GM18498 (cell line): Measurements from ENCODE around the gene KLF14.
"Not testable (repeated sequence)": the region's sequence is repeated elsewhere in the genome, so short reads cannot be mapped to it uniquely, and the experiment has no call there.

Experiments used
- ATAC-seq: cut with Tn5 transposase; IDR thresholded peaks from one replicate; pipeline ENCODE4 v1.9.1; 2021; ENCODE audit warnings: mild to moderate bottlenecking, moderate library complexity; ENCODE audit not compliant: unreplicated experiment

Gene KLF14

GRCh38 chr7:130733931-130734814 is at the start of gene KLF14:
Gene KLF14 (minus strand): TSS chr7:130734207. CDS start chr7:130734033, 174 bp downstream.
- no peak for ATAC-seq

- ATAC-seq: no peak
Observed at GRCh38 chr7:130781346-130781745, 47.3 kb upstream of the KLF14 start.

DNA sequence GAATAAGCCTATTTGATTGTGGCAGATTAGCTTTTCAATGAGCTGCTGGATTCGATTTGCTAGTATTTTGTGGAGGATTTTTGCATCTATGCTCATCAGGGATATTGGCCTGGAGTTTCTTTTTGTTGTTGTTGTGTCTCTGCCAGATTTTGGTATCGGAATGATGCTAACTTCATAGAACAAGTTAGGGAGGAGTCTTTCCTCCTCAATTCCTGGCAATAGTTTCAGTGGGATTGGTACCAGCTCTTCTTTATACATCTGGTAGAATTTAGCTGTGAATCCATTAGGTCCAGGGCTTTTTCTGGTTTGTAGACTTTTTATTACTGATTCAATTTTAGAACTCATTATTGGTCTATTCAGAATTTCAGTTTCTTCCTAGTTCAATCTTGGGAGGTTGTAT is 43.4 kb upstream of the KLF14 start:
- no peak for ATAC-seq

DNA sequence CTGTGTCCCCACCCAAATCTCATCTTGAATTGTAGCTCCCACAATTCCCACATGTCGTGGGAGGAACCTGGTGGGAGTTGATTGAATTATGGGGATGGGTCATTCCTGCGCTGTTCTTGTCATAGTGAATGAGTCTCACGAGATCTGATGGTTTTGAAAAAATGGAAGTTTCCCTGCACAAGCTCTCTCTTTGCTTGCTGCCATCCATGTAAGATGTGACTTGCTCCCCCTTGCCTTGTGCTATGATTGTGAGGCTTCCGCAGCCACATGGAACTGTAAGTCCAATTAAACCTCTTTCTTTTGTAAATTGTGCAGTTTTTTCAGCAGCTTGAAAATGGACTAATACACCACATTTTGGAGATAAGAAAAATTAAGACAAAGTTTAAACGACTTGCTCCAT is 38.4 kb upstream of the KLF14 start:
- ATAC-seq: not testable (repeated sequence)

- no peak for ATAC-seq
Observed at GRCh38 chr7:130768854-130769253, 34.8 kb upstream of the KLF14 start.

GRCh38 chr7:130764569-130764968 is 30.6 kb upstream of the KLF14 start:
- ATAC-seq: not testable (repeated sequence)

DNA sequence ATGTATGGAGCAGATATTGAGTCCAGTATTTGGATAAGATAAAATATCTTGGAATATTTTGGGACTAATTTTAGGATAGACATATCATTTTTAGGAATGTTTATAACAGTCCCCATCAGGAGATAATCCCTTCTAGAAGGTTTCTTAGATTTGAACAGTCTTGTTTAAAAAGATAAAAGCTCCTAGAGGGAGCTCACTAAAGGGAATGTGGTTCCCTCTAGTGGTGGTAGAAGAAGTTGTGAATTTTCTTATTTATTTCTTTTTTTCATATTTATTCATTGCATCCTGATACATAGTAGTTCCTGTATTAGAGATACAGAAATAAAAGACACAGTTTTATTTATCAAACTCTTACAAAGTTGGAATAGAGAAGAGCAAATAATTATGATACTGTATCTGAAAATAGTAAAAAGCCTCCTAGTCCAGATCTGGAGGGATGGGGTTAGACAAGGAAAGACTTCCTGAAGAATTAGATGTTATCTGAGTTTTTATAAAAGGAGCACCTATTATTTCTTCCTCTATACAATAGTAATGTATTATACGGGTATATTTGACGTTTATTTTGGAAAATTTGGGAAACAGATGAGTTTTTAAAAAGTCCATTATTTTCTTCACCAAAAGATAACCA is 24.5 kb upstream of the KLF14 start:
- ATAC-seq: no peak

GRCh38 chr7:130756316-130756715 is 22.3 kb upstream of the KLF14 start:
- no peak for ATAC-seq

GRCh38 chr7:130752424-130752823 is 18.4 kb upstream of the KLF14 start:
- no peak for ATAC-seq

DNA sequence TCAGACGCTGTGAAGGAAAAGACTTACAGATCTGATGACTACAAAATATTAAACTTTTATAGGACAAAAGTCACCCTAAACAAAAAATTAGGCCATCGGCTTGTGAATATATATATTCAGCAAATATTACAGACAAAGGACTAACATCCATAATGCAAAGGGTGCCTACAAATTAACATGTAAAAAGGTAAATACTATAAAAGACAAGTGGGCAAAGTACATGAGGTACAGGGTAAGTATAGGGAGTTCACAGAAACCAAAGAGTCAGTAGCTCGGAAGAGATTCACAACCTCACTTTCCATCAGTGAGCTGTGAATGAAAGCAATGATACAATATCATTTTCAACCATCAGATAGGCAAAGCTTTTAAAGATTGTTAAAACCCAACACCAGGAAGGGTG is 16.7 kb upstream of the KLF14 start:
- no peak for ATAC-seq

DNA sequence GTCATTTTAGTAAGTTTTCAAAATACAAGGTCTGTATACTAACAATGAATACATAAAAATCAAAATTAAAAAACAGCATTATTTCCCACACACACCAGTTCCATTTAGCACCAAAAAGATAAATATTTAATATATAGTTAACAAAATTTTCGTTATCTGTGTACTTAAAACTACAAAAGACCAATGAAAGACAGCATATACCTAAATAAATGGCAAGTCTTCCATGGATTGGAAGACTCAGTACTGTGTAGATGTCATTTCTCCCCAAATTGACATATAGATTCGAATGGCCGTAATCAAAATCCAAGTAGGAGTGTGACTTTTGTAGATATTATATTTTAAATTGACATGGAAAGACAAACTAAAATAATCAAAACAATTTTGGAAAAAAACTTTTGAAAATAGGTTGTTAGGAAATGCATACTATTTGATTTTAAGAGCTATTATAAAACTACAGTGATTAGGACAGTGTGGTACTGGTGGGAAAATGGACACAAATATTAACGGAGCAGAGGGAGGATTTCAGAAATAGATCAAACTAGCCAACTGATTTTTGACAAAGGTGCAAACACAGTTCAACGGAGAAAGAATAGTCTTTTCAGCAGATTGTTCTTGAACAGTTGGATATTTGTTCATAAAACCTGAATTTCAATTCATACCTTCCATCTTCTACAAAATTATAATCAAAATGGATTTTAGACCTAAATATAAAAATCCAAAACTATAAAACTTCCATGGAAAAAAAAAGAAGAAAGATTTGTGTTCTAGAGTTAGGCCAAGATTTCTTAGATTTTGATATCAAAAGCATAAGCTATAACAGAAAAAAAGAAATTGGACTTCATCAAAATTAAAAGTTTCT is 14.8 kb upstream of the KLF14 start:
- ATAC-seq: no peak

- ATAC-seq: no peak
Observed at GRCh38 chr7:130741331-130741995, 7.5 kb upstream of the KLF14 start.

DNA sequence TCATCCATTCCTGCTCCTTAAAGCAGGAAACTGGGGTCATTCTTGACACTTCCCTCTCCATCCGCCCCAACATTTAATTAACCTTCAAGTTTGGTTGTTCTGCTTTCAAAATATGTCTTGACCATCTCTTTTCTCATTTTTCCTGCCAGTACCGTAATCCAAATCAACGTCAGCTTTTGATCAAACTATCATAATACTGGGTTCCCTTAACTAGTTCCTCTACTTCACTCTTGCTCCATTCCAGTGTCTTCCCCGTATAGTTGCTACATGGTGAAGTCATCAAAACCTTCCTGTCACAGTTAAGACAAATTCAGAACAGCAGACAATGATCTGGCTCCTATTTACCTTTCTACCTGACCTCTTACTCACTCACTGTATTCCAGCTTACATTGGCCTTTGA is 6.6 kb upstream of the KLF14 start:
- no peak for ATAC-seq

GRCh38 chr7:130736298-130736900 is 2.4 kb upstream of the KLF14 start:
- ATAC-seq: no peak

DNA sequence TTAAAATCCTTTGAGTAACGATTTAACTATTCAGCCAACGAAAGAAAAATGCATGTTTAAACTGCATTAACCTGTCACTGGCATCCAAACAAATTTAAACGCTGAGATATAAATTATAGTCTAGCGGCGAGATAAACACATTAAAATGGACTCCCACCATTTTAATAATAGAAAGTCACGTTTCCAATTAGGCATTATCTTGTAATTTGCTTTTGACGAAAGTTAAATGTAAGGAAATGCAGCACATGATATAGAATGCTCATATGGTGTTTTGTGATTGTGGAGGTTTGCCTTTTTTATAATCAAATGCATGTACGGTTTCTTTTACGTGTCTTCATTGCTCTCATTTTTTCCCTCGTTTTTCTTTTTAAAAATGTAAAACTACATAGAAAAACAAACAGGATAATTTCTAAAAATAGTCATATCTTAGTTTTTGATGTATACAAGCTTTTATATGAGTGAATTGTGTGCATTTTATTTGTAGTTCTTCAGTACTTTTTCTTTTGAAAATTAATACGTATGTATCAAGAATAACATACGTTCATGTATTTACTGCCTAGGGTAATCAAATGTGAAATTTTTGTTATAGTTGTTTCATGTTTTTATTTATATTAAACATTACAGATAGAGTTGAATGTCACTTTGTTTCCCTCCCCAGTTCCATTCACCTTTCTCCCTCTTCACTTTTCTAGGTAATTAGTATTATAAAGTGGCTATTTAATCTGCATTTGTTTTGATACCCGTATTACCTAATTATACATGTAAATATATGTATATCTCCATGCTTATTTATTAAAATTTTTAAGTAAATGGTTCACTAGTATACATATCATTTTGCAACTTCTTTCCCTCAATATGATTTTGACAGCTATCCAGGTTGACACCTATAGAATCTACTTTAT is 1.1 kb upstream of the KLF14 start:
- no peak for ATAC-seq

DNA sequence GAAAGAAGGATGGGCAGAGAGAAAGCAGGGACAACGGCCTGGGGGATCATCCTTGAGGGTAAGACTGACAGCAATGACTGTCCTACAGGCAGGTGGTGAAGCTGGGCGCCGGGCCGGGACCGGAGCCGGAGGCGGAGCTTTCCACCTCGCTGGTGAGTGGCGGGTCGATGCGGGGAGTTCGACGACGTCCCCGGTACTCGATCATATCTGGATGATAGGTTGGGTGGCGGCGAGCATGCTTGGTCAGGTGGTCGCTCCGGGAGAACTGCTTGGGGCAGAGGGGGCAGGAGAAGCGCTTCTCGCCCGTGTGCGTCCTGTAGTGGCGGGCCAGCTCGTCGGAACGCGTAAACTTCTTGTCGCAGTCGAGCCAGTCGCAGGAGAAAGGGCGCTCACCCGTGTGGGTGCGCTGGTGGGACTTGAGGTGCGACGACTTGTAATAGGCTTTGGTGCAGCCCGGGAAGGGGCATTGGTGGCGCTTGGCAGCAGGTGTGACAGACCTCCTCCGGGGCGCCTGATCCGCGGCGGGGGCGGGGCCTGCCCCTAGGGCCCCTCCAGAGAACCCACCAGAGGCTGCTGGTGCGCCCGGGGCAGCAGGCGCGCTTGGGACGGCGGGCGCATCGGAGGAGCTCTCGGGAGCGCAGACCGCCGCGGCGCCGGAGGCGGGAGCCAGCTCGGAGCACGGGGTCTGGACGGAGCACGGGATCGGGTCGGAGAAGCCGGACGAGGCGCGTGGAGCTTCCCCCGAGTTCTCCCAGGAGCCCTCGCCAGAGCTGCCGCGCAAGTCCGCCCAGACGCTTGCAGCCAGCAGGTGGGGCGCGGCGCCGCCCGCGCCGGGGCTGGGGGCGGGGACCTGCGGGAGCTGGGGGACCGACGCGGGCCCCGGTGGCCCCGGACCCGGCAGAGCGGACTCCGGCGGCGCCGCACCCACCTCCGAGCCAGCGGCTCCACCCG is 752 bp downstream of the KLF14 start:
- ATAC-seq: no peak

GRCh38 chr7:130723784-130724183 is 10.2 kb downstream of the KLF14 start:
- ATAC-seq: no peak
